OCI-LY1 (cell line): Measurements from ENCODE around the gene RAPGEF2.

Source experiments
- CTCF ChIP-seq: fragments of 200-600 bp; sonication (generic), shearing (Covaris generic); IDR thresholded peaks from 2 replicates; pipeline ENCODE4 v1.5.1; 2017; ENCODE audit warnings: mild to moderate bottlenecking, antibody characterized with exemption, low read length, moderate library complexity, mixed read lengths
- EZH2 ChIP-seq: fragments of 200-600 bp; sonication (generic), shearing (Covaris generic); IDR thresholded peaks from 2 replicates; pipeline ENCODE4 v1.8.0; 2017; ENCODE audit warnings: borderline replicate concordance, mixed run types, mild to moderate bottlenecking, antibody characterized with exemption, low read length, moderate library complexity, mixed read lengths

GRCh38 chr4:159395693-159396092, 292.8 kb downstream of the RAPGEF2 start:
- TF ChIP-seq CTCF = no peak
- TF ChIP-seq EZH2 = no peak
